Measurements from ENCODE around the gene YLPM1. TPM values are rescaled to one million over a fixed set of nuclear protein-coding genes. Genes with fewer than 3 reads are reported as not detected.

Gene YLPM1
- total RNA-seq, 1 donor from 2014 or later: 88.3 TPM

DNA sequence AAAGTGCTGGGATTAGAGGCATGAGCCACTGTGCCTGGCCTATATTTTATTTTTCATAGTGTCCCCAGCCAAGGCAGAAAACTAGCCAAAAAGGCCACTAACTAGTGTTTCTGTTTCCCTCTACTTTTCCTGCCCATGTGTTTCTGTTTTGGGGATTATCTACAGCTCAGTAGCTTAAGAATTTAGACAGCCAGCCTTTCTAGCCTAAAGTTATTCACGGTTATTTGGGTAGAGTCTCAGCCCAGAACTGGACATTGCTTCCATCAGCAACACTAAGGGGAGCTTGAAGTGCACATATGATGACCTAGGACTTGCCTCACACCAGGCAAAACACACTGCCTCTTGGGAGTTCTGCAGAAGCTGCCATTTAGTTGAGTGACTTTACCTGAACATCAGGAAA lies 94.9 kb downstream of the YLPM1 start:
- TF ChIP-seq CTCF (IDR thresholded peaks at IDR 0.05): no peak
- H3K27me3 Mint-ChIP-seq (ENCODE audit: unreplicated experiment): no peaks in the 10 kb centered on the region
- H3K4me3 Mint-ChIP-seq (ENCODE audit: unreplicated experiment): no peak overlapping the region
- H3K9me3 Mint-ChIP-seq (ENCODE audit: unreplicated experiment): no peaks in the 10 kb centered on the region
- H3K36me3 Mint-ChIP-seq (ENCODE audit: unreplicated experiment): peaks cover 2% of the 10 kb centered on the region
- peaks cover 23% of the 10 kb centered on the region for H3K4me1 Mint-ChIP-seq (ENCODE audit: unreplicated experiment)
- no peak overlapping the region for H3K27ac Mint-ChIP-seq (ENCODE audit: unreplicated experiment)
- DNase-seq (ENCODE audit: extremely low spot score, unreplicated experiment): no peak

DNA sequence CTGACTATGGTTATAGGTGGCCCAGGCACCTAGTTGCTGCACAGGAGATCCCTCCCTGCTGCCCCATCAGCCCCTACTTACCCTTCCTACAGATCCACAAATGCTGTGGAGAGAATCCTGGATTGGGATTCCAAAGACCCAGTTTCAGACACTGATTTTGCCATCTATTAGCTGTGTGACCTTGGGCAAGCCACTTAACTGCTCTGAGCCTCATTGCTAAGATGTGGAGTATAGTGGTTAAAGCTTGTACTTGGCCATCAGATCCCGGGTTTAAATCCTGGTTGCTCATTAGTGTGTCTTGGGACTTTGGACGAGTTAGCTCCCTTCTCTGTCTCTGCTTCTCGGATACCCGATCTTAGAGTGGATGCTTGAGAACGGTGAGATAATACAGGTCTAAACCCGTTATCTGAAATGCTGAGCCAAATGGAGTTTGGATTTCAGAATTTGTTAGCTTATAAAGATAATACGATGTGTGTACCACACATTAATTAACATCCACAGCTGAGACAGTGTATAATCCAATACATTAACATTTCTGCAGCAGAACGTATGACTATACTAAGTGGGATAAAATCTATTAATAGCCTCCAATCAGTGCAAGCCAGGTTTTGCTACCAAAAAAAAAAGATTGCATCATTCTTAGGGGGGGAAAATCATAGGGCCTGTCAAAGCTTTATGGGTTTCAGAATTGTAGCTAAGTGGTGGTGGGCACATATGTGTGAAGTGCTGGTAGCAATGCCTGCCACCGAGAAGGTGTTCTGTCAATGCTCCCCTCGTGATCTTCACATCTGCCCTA lies 96.8 kb downstream of the YLPM1 start:
- no peak for DNase-seq (ENCODE audit: extremely low spot score, unreplicated experiment)
- TF ChIP-seq CTCF (IDR thresholded peaks at IDR 0.05): no peak
- Mint-ChIP-seq H3K4me1 (ENCODE audit: unreplicated experiment) (peaks cover 9% of the 10 kb centered on the region), H3K27ac (ENCODE audit: unreplicated experiment) (no peak overlapping the region), H3K27me3 (ENCODE audit: unreplicated experiment) (no peaks in the 10 kb centered on the region), H3K4me3 (ENCODE audit: unreplicated experiment) (no peak overlapping the region), H3K36me3 (ENCODE audit: unreplicated experiment) (peaks cover 2% of the 10 kb centered on the region), H3K9me3 (ENCODE audit: unreplicated experiment) (no peaks in the 10 kb centered on the region)

DNA sequence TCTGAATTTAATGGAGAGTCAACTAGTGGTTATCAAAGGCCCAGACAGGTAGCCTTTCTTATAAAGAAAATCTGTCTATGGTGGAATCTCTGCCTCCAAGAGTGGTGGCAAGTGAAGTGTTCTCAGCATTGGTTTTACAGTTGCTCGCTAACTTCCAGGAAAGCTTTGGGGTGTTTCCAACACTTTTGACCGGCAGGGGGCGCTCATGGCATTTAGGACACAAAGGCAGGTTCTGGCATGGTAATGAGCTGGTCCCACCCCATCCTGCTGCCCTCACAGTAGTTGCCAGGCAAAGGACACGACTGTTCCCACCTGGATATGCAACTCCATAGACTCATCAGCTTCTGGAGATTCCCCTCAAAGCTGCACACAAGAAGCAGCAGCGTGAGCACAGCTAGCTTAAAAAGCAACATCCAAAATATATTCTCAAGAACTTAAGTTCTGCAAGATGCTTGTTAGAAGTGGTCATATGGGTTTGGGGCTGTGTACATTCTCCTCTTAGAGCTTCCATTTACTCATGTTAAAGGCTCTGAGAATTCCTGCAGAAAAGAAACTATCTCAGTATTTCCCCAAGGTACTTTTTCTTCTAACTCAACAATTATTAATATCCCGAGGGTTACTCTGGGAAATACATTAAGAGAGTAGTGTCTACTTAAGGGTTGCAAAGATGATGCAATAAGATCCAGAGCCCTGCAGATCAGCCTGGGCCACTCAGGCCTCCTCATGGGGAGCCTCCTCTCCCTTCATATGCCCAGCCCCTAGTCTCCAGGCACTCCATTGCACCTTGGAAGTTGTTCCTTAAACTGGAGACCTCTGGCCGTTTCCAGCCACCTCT lies 98.0 kb downstream of the YLPM1 start:
- Mint-ChIP-seq H3K4me1 (ENCODE audit: unreplicated experiment) (peaks cover 9% of the 10 kb centered on the region), H3K4me3 (ENCODE audit: unreplicated experiment) (no peak overlapping the region), H3K27ac (ENCODE audit: unreplicated experiment) (no peak overlapping the region), H3K27me3 (ENCODE audit: unreplicated experiment) (peaks cover 6% of the 10 kb centered on the region), H3K36me3 (ENCODE audit: unreplicated experiment) (no peaks in the 10 kb centered on the region), H3K9me3 (ENCODE audit: unreplicated experiment) (no peaks in the 10 kb centered on the region)
- peak; percentile 93 for DNase-seq (ENCODE audit: extremely low spot score, unreplicated experiment)
- peak; percentile 90 for TF ChIP-seq CTCF (IDR thresholded peaks at IDR 0.05)

DNA sequence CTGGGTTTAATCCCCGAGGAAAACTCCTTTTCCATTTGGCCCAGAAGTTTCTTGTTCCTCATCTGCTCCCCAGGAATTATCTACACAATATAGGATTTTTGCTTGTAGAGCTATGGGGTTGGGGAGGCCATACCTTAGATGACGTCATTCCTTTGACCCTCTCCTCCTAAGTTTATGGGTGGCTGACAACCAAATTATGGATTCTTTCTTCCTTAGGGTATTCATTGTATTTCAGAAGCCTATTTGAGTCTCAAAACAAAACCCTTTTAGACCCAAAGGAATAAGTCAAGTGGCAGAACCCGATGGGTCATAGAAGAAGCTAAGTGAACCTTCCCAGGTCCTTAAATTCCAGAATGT lies 98.6 kb downstream of the YLPM1 start:
- no peaks in the 10 kb centered on the region for H3K36me3 Mint-ChIP-seq (ENCODE audit: unreplicated experiment)
- H3K27me3 Mint-ChIP-seq (ENCODE audit: unreplicated experiment): peaks cover 12% of the 10 kb centered on the region
- no peaks in the 10 kb centered on the region for H3K9me3 Mint-ChIP-seq (ENCODE audit: unreplicated experiment)
- H3K4me1 Mint-ChIP-seq (ENCODE audit: unreplicated experiment): peaks cover 9% of the 10 kb centered on the region
- H3K4me3 Mint-ChIP-seq (ENCODE audit: unreplicated experiment): no peak overlapping the region
- TF ChIP-seq CTCF (IDR thresholded peaks at IDR 0.05): no peak
- no peak for DNase-seq (ENCODE audit: extremely low spot score, unreplicated experiment)
- H3K27ac Mint-ChIP-seq (ENCODE audit: unreplicated experiment): no peak overlapping the region

DNA sequence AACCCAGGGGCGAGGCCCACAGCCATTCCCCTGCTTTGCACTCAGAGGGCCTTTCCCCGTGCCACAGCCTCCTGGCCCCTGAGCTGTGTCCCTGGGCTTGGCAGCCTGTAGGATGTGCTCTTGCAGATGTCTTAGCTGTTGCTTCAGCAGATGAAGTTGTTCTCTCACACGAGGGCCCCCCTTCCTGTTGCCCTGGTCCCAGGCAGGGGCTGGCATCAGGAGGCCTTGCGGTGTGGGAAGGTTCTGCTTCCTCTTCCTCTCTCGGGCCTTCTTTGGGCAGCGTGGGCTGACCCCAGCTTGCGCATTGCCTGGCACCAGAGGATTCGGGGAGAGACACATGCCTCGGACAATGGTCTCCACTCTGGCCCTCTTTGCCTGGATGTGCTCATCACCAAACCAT lies 100.2 kb downstream of the YLPM1 start:
- no peak for TF ChIP-seq CTCF (IDR thresholded peaks at IDR 0.05)
- Mint-ChIP-seq H3K9me3 (ENCODE audit: unreplicated experiment) (no peaks in the 10 kb centered on the region), H3K36me3 (ENCODE audit: unreplicated experiment) (no peaks in the 10 kb centered on the region), H3K27ac (ENCODE audit: unreplicated experiment) (no peak overlapping the region), H3K4me1 (ENCODE audit: unreplicated experiment) (peaks cover 16% of the 10 kb centered on the region), H3K27me3 (ENCODE audit: unreplicated experiment) (peaks cover 16% of the 10 kb centered on the region), H3K4me3 (ENCODE audit: unreplicated experiment) (no peak overlapping the region)
- DNase-seq (ENCODE audit: extremely low spot score, unreplicated experiment): peak; percentile 73

Measured in osteocyte (in vitro differentiated cells).